HG02885 (cell line): Measurements from ENCODE around the gene FRMD4A.
"Not testable (repeated sequence)": the region's sequence is repeated elsewhere in the genome, so short reads cannot be mapped to it uniquely, and the experiment has no call there.

Source experiments
- ATAC-seq: cut with Tn5 transposase; IDR thresholded peaks from one replicate; pipeline ENCODE4 v1.9.1; 2021; ENCODE audit warnings: mild to moderate bottlenecking; ENCODE audit not compliant: unreplicated experiment, poor library complexity

FRMD4A gene

GRCh38 chr10:14244147-14244546 lies 86.6 kb downstream of the FRMD4A start:
- no peak for ATAC-seq

DNA sequence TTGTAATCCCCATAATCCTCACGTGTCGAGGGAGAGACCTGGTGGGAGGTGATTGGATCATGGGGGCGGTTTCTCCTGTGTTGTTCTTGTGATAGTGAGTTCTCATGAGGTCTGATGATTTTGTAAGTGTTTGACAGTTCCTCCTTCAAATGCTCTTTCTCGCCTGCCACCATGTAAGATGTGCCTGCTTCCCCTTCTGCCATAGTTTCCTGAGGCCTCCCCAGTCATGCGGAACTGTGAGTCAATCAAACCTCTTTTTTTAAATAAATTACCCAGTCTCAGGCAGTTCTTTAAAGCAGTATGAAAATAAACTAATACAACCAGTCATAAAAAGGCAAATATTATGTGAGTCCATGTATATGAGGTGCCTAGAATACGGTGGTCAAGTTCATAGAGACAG lies 87.5 kb downstream of the FRMD4A start:
- ATAC-seq: no peak

GRCh38 chr10:14241196-14241595 lies 89.5 kb downstream of the FRMD4A start:
- no peak for ATAC-seq

DNA sequence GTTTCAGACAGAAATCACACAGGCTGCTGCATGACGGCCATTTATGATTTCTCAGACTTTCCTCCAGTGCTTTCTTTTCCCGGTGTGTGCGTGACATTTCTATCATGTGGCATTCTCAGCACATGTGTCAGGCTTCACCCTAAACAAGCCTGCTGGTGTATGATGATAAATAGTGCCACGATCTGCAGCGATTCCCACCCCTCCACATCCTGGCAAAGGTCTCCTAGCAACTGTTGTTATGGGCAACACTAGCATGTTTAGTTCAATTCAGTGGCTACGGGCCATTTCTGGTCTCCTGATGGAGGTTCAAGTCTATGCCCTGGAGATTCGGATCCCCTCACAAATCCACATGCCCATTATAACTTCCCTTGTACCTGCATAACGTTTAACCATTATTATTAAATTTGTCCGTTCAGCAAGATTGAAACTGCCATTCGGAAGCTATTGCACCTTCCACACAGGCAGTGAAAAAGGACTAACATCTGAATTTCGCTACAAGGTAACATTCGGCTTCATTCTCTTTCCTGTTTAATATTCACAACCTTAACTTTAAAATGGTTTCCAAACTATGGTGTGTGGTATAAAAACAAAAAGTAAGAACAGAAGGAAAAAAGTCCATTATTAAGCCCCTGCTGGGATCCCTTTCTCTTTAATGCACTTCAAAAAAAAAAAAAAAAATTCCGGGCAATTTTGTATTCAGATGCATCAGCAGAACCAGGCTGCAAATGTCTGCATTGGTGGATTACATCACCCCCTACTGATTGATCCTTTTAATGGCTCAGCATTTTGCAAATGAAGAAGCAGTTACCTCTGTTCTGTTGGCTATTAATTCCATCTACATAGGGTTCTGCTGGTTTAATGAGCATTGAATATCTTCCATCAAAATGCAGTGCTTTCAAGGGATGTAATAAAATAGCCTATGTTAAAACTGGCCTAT lies 90.2 kb downstream of the FRMD4A start:
- ATAC-seq: no peak

DNA sequence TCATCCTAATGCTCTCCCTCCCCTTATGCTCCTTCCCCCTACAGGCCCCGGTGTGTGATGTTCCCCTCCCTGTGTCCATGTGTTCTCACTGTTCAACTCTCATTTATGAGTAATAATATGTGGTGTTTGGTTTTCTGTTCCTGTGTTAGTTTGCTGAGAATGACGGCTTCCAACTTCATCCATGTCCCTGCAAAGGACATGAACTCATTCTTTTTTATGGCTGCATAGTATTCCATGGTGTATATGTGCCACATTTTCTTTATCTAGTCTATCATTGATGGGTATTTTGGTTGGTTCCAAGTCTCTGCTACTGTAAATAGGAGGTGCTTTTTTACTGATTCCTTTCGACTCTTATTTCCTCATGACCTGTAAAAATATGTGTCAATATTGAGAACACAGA lies 92.1 kb downstream of the FRMD4A start:
- not testable (repeated sequence) for ATAC-seq

DNA sequence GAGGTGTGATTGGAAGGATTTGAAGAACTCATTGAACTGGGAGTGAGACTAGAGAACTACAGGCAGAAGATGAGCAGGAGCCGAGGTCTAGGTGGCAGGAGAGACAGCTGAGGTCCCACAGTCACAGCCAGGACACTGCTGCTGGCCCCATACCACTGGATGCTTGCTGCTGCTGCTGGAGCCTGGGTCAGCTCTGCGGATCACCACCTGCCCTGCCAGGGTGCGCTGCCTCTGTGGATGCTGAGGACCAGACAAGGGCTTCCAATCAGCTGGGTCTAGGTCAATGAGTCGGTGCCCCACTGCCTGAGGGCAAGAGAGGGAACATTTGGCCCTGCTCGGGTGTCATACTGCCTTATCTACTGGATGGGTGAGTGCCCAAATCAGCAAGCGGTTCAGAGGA lies 94.4 kb downstream of the FRMD4A start:
- no peak for ATAC-seq

- ATAC-seq: no peak
Measured at GRCh38 chr10:14235566-14236195, 95.0 kb downstream of the FRMD4A start.

- ATAC-seq: no peak
Measured at GRCh38 chr10:14233566-14233965, 97.2 kb downstream of the FRMD4A start.

DNA sequence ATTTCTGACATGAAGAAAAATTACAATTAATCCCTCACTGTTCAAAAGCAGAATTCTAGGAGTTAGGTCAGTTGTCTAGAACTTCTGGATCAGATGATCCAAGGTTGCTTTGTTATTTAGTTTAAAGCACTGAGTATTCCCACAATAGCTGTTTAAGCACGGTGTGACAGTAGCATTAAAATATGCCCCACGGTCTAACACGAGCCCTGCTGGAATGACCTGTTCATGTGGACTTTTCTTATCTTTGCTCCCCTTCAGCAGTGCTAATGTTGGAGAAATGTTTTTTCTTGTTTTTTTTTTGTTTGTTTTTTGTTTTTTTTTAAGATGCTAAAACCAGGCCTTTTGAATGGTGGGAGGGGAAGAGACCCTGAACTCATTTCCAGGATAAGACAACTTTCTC lies 101.9 kb downstream of the FRMD4A start:
- not testable (repeated sequence) for ATAC-seq

GRCh38 chr10:14225379-14225778 lies 105.3 kb downstream of the FRMD4A start:
- no peak for ATAC-seq

DNA sequence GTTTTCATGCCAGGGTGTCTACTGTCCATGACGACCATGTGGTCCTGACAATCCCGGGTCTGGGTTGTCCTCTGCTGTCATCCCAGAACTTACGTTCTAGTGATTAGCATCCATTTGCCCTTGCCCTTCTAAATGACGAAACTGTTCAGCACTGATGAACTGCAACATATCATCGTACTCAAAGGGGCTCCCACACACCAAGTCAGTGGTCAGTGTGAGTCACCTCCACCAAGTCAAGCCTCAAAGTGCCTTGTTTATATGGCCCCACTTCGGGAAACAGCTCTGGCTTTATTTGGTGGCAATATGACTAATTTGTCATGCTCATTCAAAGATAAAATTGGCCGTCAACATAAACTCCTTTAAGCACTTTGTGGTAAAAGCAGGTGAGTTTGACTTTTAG lies 110.7 kb downstream of the FRMD4A start:
- no peak for ATAC-seq

GRCh38 chr10:14219411-14219810 lies 111.3 kb downstream of the FRMD4A start:
- no peak for ATAC-seq

DNA sequence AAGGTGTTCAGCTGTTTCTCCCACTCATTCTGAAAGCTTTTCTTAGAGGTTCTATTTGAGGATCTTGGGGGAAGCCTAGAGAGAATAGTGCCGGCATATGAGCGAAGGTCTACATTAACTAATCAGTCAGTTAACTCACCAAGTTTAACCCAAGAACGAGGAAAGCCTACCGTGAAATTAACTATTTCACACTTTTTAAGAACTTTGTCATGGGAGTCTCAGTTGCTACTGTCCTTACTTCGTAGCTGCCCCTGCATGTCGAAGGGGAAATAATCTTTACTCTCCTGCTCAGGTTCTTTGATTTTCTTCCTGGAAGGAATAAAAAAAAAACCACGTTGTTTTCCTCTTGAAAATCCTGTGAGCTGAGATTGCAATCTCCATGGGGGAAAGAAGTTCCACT lies 115.1 kb downstream of the FRMD4A start:
- ATAC-seq: no peak

DNA sequence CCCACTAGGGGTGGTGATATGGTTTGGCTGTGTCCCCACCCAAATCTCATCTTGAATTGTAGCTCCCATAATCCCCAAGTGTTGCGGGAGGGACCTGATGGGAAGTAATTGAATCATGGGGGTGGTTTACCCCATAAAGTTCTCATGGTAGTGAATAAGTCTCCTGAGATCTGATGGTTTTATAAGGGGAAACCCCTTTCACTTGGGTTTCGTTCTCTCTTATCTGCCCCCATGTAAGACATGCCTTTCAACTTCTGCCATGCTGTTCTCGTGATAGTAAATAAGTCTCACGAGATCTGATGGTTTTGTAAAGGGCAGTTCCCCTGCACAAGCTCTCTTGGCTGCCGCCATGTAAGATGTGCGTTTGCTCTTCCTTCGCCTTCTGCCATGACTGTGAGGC lies 117.0 kb downstream of the FRMD4A start:
- ATAC-seq: not testable (repeated sequence)

GRCh38 chr10:14211610-14212009 lies 119.1 kb downstream of the FRMD4A start:
- ATAC-seq: no peak

- ATAC-seq: no peak
Measured at GRCh38 chr10:14208231-14208630, 122.5 kb downstream of the FRMD4A start.

DNA sequence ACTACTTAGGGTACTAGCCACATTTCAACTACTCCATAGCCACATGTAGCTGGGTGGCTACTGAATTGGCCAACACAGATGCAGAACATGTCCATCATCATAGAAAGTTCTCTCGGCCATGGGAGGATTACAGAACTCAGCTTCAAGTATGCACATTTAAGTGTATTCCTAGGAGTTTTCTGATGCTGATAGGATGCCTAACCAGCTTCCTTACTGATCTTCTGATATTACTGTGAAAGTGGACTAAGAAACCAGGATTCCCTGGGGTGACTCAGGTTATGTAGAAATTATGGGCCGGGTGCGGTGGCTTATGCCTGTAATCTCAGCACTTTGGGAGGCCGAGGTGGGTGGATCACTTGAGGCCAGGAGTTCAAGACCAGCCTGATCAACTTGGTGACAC lies 125.5 kb downstream of the FRMD4A start:
- ATAC-seq: no peak

DNA sequence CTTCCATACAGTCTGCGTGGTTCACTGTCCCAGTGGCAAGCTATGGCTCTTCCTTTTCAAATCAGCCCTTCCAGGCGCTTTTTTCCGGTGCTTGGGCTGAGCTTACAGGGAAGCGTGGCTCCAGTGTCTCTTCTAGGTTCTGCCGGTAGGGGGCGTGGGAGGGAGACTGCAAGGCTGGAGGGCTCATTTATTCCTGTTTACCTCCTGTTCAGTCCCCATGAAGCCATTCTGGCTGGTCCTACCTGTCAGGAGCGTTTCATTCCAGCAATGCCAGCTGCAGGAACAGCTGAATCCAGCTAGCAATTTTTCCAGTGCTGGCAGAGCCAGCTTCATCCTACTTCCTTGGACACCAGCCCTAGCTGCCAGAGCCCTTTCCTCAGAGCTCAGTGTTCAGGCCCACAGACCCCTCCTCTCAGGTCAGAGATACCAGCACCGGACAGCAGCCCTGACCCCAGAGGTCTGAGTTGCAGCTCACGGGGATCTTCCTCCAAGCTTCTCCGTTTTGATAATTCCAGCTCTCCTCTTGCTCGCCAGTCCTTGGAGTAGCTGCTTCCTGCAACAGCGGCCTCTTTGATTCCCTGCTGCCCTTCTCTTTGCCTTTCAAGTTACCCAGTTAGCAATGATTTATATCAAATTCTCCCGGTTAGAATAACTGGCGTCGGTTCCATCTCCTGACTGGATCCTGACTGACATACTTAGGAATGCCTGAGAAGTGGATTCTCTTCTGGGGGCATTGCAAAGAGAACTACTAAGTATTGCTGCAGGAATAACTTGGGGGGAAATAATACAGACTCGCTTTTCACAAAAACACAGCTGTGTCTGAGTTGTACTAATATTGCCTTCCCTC lies 129.8 kb downstream of the FRMD4A start:
- ATAC-seq: no peak

DNA sequence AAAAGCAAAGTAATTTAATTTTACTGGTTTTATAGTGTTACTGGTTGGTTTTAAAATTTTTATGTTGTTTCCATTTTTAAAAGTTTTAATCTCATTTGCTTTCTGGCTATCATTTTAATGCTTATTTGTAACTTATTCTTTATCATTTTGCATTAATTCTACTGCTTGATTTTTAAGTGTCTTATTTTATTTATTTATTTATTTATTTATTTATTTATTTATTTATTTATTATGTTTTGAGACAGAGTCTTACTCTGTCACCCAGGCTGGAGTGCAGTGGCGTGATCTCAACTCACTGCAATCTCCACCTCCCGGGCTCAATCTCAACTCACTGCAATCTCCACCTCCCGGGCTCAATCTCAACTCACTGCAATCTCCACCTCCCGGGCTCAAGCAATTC lies 131.6 kb downstream of the FRMD4A start:
- not testable (repeated sequence) for ATAC-seq

DNA sequence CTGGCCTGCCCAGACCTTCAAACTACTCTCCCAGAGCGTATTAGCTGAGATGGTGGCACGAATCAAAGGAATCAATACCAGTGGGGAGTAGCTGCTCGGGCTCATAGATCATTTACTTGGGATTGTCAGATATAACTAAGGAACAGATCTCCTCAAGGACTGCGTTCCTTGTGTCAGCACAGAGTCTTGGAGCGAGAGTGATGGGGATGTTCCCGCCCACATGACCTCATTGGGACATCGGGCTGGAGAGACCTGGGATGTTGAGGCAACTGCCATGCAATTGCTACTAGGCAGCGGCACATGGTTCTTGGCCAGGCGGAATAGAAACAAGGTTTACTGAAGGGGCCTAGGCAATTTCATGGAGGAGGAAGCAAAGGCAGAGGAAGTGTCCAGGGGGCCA lies 132.6 kb downstream of the FRMD4A start:
- no peak for ATAC-seq

- no peak for ATAC-seq
Measured at GRCh38 chr10:14196113-14196512, 134.6 kb downstream of the FRMD4A start.
